AML-193 (cell line): ENCODE data around the gene PRXL2B.
"Not testable (repeated sequence)": the region's sequence is repeated elsewhere in the genome, so short reads cannot be mapped to it uniquely, and the experiment has no call there.

Source experiments
- DNase-seq, 2 experiments: peaks; one replicate each; lab custom pipeline; 2025; lab: John Stamatoyannopoulos, UW

The PRXL2B gene

DNA sequence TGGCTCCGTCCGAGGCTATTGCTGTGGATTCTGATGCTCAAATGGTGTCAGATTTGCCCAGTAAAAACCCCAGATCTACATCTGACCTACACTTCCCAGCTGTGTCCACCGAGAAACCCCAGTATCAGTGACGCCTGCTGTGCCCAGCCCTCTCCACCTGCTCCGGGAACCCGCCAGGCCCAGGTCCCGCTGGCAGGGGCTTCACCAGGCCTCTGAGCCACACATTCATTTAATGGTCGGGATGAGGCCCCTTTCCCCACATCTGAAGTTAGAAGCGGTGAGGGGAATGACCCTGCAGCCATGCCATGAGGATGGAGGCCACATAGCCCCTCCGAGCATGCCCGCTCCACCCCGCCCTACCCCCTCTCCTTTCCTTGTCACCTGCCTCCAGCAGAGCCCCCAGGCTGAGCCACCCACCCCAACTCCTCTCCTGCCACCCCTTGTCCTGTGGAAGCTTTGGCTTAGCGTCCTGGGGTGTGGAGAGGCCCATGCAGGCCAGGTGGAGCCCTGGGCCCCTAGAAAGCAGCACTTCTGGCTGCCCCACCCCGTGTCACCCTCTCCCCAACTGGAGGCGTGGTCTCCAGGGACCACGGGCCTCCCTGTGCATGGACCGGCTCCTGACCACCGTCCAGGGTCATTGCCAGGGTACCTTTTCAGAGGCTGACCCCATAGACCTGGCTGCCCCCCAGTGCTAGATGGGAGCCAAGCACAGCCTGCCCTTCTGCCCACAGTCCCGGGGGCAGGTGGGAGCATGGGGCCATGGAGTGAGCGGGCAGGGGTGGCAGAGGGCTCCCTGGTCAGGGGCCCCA is 22.4 kb upstream of the PRXL2B start:
- no peak for DNase-seq

DNA sequence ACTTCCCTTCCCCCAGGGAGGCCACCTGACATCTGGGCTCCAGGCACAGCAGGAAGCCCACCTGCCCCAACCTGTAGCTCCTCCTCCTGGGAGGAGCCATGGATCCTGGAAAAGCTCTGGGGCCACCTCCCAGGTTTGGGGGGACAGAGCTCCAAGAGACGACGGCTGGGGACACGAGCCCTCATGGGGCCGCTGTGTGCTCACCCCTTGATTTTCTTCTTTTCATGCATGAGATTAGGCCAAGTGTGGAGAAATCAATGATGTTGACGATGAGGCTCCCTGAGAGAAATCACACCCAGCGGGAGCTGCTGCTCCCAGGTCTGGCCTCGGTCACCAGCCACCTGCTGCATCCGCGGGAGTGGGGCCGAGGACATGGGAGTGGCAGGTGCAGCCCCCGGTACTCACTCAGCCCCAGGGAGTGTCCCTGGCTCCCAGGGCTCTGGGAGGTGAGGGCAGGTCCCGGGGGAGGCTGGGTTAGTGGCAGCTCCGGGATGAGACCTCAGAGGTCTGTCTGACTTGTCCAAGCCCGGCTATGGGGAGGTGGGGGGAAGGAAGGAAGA is 21.7 kb upstream of the PRXL2B start:
- no peak for DNase-seq

DNA sequence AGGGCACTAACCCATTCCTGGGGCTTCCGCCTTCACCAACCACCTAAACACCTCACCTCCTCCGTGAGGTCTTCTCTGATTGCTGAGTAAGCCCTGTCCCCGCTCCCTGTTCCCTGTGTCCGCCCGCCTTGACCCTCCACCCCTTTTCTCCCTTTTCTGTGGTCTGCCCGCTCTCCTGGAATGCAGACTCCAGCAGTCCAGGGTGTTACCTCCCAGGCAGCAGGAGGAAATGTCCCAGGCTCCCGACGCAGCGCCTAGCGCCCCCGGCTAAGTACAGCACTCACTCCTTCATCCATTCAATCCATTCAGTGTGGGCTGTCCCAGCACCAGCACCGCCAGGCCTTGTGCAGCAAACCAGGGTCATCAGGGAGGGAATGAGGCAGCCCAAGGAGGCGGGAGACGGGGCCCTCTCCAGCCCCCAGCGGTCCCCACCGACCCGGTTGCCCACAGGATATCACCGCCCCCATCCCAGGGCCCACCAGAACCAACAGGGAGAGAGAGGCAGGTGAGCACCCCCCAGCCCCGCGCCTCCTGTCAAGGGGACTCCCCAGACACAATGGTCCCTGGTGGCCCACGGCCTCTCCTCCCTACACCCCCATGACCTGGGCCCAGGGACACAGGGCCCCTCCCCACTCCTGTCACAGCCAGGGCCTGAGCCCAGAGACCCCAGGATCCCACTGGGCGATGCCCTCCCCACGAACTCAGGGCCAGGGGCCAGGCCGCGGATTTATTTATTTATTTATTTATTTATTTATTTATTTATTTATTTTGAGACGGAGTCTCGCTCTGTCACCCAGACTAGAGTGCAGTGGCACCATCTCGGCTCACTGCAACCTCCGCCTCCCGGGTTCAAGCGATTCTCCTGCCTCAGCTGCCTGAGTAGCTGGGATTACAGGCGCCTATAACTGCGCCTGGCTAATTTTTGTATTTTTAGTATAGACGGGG is 20.2 kb upstream of the PRXL2B start:
- no peak for DNase-seq

GRCh38 chr1:2567083-2567679 is 19.4 kb upstream of the PRXL2B start:
- no peak for DNase-seq

GRCh38 chr1:2568187-2568816 is 18.3 kb upstream of the PRXL2B start:
- not testable (repeated sequence) for DNase-seq

DNA sequence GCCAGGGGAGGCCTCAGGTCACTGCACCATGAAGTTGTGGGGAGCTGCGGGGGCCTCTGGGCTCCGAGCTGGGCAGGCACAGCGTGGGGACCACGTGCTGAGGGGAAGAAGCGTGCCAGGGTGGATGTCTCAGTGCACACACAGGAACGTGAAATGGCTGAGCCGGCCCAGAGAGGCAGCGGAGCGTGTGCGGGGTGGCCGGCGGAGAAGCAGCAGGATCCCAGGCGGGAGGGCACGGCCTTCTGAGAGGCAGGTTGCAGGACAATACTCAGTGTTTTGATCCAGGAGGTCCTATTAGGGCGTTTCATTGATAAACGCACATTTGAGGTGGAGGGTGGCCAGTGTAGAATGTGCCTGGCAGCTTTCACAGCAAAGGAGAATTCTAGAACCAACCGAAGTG is 17.5 kb upstream of the PRXL2B start:
- no peak for DNase-seq

DNA sequence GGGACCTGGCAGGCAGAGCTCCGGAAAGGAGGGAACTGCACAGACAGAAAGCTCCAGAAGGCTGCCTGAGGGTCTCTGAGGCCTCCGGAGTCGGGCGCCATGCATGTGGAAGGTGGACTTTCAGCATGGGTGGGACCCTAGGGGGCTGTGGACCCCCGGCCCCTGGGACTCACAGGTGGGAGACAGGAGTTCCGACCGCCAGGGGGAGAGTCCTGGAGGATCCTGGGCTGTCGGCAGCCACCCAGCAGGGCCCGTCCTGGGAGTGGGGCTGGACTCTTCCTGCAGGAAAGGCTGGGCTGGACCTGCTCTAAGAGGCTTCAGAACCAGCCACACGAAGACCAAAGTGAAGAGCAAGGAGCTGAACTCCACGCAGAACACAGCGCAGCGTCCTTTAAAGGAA is 16.9 kb upstream of the PRXL2B start:
- DNase-seq = not testable (repeated sequence)

GRCh38 chr1:2570332-2570731 is 16.2 kb upstream of the PRXL2B start:
- DNase-seq = no peak

- DNase-seq = no peak
These were observed 15.2 kb upstream of the PRXL2B start for GRCh38 chr1:2571348-2571747.

GRCh38 chr1:2573250-2573920 is 13.2 kb upstream of the PRXL2B start:
- no peak for DNase-seq

GRCh38 chr1:2574350-2574749 is 12.2 kb upstream of the PRXL2B start:
- DNase-seq = no peak

GRCh38 chr1:2575801-2576663 is 10.5 kb upstream of the PRXL2B start:
- no peak for DNase-seq

DNA sequence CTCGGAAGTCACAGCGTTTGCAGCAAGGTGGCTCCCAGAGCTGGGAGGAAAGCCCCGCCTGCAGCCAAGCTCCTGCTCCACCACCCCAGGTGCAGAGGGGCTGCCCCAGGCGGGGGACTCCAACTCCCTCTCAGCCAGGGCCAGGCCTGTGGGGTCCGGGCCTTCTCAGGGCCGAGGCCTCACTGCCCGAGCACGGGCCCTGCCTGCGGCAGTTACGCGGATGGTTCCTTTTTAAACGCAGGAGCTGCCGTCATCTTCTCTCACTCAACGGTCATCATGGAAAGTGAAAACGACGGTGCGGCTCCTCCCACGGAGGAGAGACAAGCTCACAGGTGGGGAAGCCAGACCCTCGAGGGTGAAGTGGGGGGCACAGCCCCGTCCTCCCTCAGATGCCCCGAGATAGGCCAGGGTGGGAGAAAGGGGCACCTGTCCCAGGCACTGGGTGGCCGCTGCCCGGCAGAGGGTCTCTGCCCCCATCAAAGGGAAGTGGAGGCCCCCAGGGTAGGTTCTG is 9.0 kb upstream of the PRXL2B start:
- not testable (repeated sequence) for DNase-seq

GRCh38 chr1:2578758-2579118 is 7.8 kb upstream of the PRXL2B start:
- no peak for DNase-seq

DNA sequence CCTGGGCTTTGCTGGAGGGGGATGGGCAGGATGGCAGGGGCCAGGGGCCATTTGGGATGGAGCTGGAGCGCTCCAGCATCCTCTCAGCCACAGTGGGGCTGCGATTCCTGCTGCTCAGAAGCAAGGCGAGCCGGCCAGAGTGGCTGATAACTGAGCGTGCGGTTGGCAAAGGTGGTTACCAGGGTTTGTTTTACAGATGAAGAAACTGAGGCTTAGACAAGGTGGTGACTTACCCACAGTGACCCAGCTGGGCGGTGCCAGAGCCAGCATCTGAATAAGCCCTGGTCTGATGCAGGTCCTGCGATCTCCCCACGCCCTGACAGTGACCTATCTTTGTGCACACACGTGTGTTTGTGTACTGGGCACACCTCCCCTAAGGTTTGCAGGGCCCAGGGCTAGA is 5.9 kb upstream of the PRXL2B start:
- no peak for DNase-seq

- no peak for DNase-seq
These were observed 4.2 kb upstream of the PRXL2B start for GRCh38 chr1:2582391-2582790.

DNA sequence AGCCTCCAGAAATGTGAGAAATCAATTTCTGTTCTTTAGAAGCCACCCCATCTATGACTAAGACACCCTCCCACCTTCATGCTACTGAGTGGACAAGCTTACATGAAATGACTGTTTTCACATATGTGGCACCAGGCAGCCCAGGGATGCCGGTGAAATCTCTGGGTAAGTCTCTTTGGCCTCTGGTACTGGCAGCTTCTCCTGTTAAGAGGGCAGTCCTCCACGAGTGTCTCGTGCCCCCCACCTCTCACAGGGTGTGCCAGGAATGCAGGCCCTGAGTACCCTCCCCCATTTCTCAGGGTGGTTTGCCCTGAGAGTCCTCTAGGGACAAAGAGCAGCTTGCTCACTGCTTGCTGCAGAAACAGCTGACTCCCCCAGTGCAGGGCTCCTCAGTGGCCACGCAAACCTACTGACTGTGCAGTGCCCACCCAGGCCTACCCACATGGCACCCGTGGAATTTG is 3.2 kb upstream of the PRXL2B start:
- no peak for DNase-seq

DNA sequence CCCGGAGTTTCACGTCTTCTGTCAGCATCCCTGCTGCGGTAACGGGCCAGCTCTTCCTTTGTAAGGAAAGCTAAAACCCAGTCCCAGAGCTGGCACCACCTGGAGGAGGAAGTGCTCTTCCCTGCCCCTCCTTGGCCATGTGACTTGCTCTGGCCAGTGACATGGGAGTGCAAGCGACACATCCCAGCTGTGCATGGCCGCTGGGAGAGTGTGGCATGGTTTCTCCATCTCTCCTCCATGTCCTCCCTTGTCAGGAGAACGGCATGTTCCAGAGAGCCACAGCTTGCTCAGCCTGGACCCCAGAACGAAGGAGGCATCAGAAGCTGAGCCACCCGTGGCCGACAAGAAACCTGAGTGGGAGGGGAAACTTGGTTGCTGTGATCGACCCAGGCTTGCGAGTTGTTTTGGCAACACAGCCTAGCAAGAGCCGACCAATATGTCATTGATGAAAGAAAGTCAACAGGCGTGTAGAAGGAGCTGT is 2.7 kb upstream of the PRXL2B start:
- DNase-seq = no peak

- DNase-seq = no peak
These were observed 1.8 kb upstream of the PRXL2B start for GRCh38 chr1:2584686-2585317.
